Inferior parietal cortex (tissue), 1 donor: ENCODE measurements around the gene CSKMT.
"Not testable (repeated sequence)": the region's sequence is repeated elsewhere in the genome, so short reads cannot be mapped to it uniquely, and the experiment has no call there.

Experiments
- DNase-seq: peaks from one replicate; pipeline ENCODE4 v3.0.0-alpha.2; 2016; ENCODE audit errors: extremely low spot score

The CSKMT gene

GRCh38 chr11:62688491-62688890 is 23.4 kb downstream of the CSKMT start:
- no peak for DNase-seq

GRCh38 chr11:62689421-62690183 is 24.5 kb downstream of the CSKMT start, which contains the start of gene LRRN4CL:
Gene LRRN4CL, minus strand, starts transcription at chr11:62689530. Its CDS starts 1,022 bp downstream, at chr11:62688508.
- no peak for DNase-seq

- DNase-seq = not testable (repeated sequence)
Observed at GRCh38 chr11:62693624-62694023, 28.5 kb downstream of the CSKMT start.

GRCh38 chr11:62694455-62695167 is 29.5 kb downstream of the CSKMT start:
- DNase-seq = peak; percentile 81

GRCh38 chr11:62702246-62702645 is 37.1 kb downstream of the CSKMT start:
- no peak for DNase-seq

GRCh38 chr11:62703921-62704320 is 38.8 kb downstream of the CSKMT start:
- not testable (repeated sequence) for DNase-seq

- no peak for DNase-seq
Observed at GRCh38 chr11:62705413-62705812, 40.3 kb downstream of the CSKMT start.

- DNase-seq = peak; percentile 93
Observed at GRCh38 chr11:62705880-62706849, 41.1 kb downstream of the CSKMT start.

- DNase-seq = no peak
Observed at GRCh38 chr11:62706850-62707247, 41.7 kb downstream of the CSKMT start.

GRCh38 chr11:62707277-62707861 is 42.3 kb downstream of the CSKMT start, which contains the start of the genes BSCL2 and GNG3:
Gene BSCL2, minus strand, starts transcription at chr11:62707424. Its CDS starts 229 bp downstream, at chr11:62707195.
Gene GNG3, plus strand, starts transcription at chr11:62707676. Its CDS starts 620 bp downstream, at chr11:62708296.
- DNase-seq = peak; percentile 78

- DNase-seq = peak; percentile 24
Observed at GRCh38 chr11:62708392-62708791, 43.3 kb downstream of the CSKMT start.

- no peak for DNase-seq
Observed at GRCh38 chr11:62708793-62709192, 43.7 kb downstream of the CSKMT start.

GRCh38 chr11:62709247-62710000 is 44.3 kb downstream of the CSKMT start:
- DNase-seq = peak; percentile 98

- no peak for DNase-seq
Observed at GRCh38 chr11:62710001-62710345, 44.9 kb downstream of the CSKMT start.

GRCh38 chr11:62712276-62712812 is 47.2 kb downstream of the CSKMT start:
- no peak for DNase-seq

GRCh38 chr11:62712861-62713260 is 47.7 kb downstream of the CSKMT start:
- DNase-seq = no peak

GRCh38 chr11:62713343-62713742 is 48.2 kb downstream of the CSKMT start:
- DNase-seq = no peak

- DNase-seq = no peak
Observed at GRCh38 chr11:62715150-62716130, 50.3 kb downstream of the CSKMT start.

- no peak for DNase-seq
Observed at GRCh38 chr11:62716206-62716605, 51.1 kb downstream of the CSKMT start.
